Measurements from ENCODE around the gene ADAMTS14.

The ADAMTS14 gene

GRCh38 chr10:70675496-70676161 is 3.3 kb downstream of the ADAMTS14 start:
- DNase-seq, result no peak

DNA sequence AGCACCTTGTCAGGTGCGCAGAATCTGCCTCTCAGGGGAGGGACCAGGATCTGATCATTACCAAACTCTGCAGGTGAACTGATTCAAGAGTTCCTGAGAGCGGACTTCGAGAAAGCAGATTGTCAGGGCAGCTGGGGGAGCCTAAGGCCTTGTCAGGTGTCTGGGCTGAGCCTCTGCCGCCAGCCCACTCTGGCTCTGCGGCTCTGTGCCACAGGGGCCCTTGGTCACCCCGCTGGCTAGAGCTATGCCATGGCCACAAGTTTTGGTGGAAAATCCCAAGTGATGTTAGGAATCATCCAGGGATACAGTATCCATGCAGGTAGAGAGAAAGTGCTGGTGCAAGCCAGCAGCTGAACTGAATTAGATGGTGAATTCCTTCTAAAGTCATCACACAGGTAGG is 4.2 kb downstream of the ADAMTS14 start:
- DNase-seq, result no peak

GRCh38 chr10:70677016-70677415 is 4.7 kb downstream of the ADAMTS14 start:
- no peak for DNase-seq

DNA sequence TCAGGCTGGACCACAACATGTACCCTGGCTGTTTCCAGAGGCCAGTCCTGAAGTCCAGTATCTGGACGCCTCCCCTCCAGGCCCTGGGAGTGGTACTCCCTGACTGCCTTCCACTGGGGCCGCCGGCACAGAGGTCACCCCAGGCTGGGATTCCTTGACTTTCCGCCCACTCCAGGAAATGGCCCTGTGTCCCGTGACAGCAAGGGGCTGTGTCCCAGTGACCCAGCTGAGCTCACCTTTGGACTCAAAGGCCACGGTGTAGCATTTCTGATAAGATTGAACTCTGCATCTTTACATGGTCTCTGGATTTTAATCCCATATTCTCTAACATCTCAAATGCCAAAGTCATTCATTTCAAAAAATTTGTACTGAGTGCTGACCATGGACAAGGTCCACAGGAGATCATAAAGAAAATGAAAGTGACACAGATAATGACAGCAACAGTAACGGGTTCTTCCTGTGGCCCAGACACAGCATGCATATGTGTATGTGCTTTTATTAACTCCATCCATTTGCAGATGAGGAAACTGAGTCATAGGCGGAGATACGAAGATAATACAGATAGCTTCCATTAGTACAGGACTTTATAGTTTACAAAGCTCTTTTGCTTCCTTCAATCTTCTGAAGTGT is 5.4 kb downstream of the ADAMTS14 start:
- no peak for DNase-seq

DNA sequence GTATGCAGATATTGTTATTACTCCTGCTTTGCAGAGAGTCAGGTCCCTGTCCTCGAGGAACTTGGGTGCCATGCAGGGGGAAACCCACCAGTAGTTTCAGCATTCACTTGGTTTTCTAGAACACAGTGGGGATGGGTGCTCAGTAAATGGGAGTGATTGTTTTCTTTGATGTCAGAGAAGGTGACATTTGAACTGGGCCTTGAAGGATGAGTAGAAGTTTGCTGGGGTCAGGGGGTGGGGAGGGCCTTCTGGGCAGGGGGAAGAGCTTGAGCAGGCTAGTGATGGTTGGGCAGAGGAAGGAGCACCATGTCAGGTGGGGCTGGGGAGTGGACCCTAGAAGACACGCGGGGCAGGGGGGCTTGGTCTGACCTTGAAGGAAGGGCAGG is 5.9 kb downstream of the ADAMTS14 start:
- no peak for DNase-seq

DNA sequence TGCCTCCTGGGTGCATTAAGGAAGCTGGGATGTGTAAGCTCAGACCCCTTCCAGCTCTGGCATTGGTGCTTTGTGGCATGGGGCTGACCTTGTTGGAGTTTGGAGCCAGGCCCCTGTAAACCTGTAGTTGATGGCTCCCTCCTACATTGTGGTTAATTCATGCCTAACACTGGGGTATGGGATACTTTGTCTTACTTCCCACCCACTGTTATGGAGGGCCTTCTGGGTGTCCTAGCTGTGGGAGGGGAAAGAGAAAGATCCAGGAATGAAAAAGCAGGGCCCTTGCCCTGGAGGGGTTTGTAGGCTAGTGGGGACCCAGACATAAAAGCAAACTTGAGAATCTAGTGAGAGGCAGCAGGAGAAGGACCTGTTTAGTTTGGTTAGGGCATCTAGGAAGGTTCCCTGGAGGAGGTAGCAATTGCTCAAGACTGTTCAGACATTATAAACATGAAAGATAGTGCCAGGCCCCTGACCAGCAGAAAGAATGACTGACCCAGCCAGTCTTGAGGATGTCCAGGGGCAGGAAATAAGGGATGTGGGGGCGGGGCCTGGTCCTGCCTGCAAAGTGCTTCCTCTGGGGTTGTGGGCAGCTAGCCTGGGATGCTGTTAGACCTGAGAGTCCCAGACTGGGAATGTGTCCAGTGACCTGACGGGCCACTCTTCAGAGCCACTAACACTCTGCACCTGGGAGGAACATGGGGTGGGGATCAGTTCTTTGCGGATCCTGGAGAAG is 6.6 kb downstream of the ADAMTS14 start:
- DNase-seq, result no peak

DNA sequence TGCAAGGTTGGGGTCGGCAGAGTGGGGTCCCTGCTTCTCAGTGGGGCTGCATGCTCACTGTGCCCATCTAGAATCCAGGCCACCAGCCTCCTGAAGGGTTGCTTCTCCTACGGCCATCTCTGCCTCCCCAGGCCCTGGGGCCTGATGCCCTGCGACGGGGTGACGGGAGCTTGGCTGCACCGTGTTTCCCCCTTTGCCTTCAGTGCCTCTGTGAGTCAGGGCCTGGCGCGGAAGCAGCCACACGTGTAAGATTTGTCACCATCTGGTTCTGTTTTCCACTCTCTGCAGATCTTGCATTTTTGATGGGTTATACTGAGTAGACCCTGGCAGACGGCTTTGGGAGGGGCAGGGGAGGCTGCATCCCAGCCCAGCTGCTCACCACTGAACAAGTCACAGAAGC is 7.2 kb downstream of the ADAMTS14 start:
- no peak for DNase-seq

GRCh38 chr10:70680899-70681730 is 8.8 kb downstream of the ADAMTS14 start:
- no peak for DNase-seq

GRCh38 chr10:70681731-70682005 is 9.4 kb downstream of the ADAMTS14 start:
- no peak for DNase-seq

GRCh38 chr10:70682920-70683600 is 10.8 kb downstream of the ADAMTS14 start:
- DNase-seq, result no peak

DNA sequence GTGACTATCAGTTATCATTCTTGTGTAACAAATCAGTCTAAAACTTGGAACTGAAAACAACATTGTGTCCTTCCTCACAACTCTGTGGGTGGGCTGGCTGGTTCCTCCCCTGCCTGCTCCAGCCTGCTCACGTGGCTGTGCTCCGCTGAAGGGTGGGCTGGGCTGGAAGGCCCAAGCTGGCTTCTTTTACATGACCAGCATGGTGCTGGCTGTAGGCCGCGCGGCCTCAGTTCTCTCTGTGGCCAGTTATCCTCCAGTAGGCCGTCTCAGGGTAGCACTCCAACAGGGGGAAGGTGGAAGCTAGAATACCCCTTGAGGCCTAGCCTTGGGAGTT is 11.3 kb downstream of the ADAMTS14 start:
- no peak for DNase-seq

DNA sequence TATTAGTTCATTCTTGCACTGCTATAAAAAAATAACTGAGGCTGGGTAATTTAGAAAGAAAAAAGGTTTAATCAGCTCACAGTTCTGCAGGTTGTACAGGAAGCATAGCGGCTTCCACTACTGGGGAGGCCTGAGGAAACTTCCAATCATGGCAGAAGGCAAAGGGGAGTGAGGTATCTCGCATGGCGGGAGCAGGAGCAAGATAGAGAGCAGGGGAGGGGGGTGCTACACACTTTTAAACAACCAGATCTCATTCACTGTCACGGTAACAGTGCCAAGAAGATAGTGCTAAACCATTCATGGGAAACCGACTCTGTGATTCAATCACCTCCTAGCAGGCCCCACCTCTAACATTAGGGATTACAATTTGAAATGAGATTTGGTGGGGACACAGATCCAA is 11.6 kb downstream of the ADAMTS14 start:
- no peak for DNase-seq

DNA sequence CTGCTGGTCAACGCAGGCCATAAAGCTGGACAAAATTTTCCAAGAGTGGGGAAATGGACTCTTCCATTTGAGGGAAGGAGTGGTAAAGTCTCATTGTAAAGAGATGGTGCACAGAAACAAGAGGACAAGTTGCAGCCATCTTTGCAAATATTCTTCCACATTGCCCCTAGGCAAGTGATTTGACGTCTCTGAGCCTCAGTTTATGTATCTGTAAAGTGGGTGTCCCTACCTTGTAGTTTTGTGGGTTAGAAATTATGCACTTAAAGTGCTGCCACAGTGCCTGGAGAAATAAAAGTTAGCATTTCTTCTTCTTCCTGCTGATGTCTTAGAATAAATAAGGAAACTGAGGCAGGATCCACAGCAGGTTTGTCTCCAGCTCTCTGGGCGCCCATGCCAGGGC is 12.1 kb downstream of the ADAMTS14 start:
- DNase-seq, result no peak

DNA sequence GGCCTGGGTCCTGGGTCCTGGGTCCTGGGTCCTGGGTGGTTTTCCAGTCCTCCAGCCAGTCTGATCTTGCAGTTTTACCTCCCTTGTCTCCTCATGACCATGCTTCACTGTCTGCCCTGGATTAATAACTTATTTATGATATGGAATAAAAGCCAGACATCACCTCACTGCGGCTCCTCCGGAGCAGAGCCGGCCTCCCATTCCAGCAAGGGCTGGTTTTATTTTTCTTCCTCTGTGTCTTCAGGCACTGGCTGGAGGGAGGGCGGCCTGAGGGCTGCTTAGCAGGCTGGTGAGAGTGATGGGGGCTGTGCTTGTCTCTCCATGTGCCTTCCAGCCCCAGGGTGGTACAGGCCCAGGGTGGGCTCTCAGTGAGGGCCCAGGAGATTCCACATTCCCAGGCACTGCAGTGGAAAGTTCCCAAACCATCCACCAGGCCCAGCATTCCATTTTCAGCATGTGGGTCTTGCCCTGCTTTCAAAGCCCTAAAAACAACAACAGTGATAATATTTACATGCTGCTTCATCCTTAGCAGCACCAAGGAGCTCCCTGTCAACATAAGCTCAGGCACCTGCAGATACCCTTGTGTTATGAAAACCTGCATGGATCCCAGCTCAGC is 12.6 kb downstream of the ADAMTS14 start:
- DNase-seq, result no peak

DNA sequence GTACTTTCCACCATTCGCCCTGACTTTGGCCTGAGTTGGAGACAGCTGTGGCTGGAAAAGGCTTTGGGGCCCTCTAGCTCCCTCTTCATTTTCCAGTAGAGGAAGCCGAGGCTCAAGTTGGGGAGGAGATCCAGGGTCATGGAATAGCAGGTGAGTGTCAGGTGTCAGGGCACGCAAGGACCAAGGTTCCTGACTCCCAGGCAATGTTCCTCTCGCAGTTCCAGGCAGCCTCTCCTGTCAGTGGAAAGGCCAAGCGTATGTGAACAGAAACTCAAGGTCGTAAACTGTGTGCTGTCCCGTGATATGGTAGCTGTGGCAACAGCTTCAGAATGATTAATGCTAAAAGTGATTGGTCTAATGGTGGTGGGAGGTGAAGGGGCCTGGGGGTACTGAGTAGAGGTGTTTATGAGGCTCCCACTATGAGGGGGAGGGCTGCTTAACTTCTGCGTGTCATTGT is 13.2 kb downstream of the ADAMTS14 start:
- DNase-seq, result no peak

GRCh38 chr10:70688828-70689227 is 16.5 kb downstream of the ADAMTS14 start:
- no peak for DNase-seq

DNA sequence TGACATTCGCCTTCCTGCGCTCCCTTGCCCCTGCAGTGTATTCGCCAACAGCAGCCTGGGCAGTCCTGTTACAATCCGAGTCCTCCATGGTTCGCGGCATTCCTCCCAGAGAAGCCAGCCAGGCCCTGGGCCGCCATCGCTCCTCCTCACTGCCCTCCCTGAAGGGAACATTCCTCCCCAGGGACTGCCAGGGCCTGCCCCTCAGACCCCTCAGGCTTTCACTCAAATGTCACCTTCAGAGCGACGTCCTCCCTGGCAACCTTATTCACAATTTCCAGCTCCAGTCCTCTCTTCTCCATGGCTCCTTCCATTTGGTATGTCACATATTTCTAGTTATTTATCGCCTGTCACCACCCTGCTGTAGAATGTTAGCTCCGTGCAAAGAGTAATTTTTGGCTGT is 17.4 kb downstream of the ADAMTS14 start:
- DNase-seq, result no peak

DNA sequence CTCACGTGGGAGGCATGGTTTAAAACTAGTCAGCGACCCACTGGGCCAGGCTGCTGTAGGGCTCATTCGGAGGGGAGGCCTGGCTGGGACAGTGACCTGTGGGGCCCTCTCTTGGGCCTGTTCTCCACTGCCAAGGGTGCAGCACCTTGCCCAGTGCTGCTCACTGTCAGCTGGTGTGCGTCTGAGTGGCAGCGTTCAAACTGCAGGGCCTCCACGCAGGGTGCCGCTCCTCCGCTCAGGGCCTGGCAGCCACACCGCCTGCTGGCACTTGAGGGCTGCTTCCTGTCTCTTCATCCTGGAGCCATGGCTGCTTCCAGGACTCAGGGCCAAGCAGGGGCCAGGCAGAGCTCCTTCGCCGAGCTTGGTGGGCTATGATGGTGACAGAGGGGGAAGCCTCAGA is 18.3 kb downstream of the ADAMTS14 start:
- DNase-seq, result no peak

GRCh38 chr10:70691611-70692010 is 19.3 kb downstream of the ADAMTS14 start:
- DNase-seq, result no peak

- no peak for DNase-seq
Measured at GRCh38 chr10:70692043-70692603, 19.8 kb downstream of the ADAMTS14 start.

GRCh38 chr10:70693619-70694335 is 21.5 kb downstream of the ADAMTS14 start:
- no peak for DNase-seq

Data from activated gamma-delta T cell (primary cell).